NCI-H1417 (cell line): ENCODE measurements around the gene BICDL2.

Source experiments
- DNase-seq, 3 experiments: peaks; one replicate each; lab custom pipeline; 2025; lab: John Stamatoyannopoulos, UW

The BICDL2 gene

GRCh38 chr16:3009568-3010390 lies 27.0 kb downstream of the BICDL2 start:
- peak in 2 of 3 experiments; percentile 15 to 24 for DNase-seq

DNA sequence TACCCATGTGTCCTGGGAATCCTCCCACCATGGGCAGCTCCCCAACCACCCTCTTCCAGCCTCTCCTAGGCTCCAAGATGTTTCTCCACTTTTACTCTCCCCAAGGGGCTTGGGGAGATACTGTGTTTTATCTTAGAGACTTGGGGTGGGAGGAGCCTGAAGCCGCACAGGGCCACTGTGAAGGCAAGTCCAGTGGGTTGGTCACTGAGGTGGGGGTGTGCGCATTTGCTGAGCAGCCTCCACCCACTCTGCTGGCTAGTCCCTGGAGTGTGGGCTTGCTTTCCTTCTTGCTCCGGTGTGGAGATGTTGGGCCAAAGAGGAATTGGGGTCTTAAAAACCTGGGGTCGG lies 28.1 kb downstream of the BICDL2 start:
- no peak for DNase-seq

- DNase-seq: no peak
Observed at GRCh38 chr16:3007957-3008689, 28.6 kb downstream of the BICDL2 start.

DNA sequence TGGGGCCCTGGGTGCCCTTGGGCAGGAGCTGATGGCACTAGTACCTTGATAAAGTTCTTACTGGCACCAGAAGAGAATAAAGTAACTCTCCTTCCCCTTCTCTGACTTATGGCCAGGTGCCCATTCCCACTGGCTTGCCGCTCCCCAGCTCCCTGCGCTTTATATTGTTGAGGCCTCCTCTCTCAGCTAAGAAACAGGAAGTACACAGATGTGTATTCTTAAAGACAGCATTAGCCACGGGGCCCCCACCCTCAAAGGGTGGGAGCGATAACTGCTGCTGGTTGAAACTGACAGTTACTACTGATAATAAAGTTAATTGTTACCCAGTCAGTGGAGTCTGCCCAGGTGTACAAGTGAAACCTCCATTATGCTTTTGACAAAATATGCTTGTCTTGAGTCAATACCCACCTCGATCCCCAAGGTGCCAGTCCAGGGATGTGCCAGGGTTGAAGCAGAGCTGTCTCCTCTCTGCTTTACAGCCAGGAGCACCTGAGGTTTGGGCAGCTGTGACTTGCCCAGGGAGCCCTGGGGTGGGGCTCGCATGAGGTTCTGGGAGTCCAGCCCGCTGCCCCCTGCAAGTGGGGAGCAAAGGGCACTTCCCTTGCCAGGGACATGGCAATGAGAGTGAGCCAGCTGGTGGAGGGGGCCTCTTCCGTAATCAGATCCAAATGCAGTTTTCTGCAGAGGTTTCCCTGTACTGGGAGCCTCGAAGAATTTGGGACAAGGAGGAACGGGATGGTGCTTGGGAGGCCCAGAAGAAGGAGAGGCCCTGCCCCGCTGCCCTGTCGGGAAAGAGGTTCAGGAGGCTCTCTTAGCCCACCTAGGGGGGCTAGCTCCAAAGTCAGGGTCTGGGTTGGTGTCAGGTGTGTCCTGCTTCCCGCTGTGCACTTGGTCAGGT lies 29.4 kb downstream of the BICDL2 start:
- no peak for DNase-seq

DNA sequence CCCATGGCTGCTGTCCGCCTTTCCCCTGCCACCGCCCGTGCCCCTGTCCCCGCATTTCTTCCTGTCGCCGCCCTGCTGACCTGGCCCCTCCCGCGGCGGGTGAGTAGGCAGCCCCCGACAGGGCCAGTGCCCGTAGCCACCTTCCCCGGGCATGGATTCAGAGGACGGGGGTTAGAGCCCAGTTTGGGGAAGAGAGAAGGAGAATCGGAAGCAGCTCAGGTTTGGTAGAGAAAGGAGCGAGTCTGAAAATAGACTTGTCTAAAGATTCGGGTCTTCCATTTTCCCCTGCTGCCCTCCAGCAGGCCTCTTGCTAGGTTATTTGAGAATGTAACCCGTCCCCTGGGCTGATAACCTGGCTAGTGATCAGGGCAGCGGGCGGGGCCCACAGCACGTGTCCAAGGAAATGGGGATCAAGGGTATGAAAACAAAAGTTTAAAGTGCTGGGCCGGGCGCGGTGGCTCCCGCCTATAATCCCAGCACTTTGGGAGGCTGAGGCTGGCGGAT lies 31.9 kb downstream of the BICDL2 start:
- DNase-seq: peak; percentile 50 to 70 (median 59)

GRCh38 chr16:3004319-3004718 lies 32.4 kb downstream of the BICDL2 start:
- DNase-seq: peak; percentile 43 to 52 (median 45)

DNA sequence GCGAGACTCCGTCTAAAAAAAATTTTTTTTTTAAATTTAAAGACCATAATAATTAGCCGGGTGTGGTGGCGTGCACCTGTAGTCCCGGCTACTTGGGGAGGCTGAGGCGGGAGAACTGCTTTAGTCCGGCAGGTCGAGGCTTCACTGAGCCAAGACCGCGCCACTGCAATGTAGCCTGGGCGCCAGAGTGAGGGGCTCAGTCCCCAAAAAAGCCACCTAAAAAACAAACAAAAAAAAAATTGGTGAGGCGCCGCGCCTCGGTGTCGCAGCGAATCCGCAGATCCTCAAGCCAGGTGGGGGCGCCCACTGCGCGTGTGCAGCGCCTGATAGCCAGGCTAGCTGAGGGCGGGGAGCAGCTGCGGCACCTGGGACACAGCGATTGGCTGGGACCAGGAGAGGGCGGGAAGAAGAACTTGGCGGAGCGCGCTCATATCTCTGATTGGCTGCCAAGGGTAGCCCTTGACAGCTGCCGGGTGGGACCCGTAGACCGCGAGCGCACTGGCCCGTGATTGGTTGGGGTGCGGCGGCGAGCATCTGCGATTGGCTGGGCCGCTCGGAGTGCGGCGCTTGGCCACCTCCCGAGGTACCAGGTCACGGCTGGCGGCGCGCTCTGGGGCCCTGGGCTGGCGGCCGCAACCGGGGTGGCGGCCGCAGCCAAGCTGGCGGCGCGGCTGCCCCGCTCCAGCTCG lies 33.0 kb downstream of the BICDL2 start:
- DNase-seq: peak; percentile 99 to 100 (median 99)

GRCh38 chr16:3001316-3001715 lies 35.4 kb downstream of the BICDL2 start:
- DNase-seq: no peak

GRCh38 chr16:3000540-3000939 lies 36.2 kb downstream of the BICDL2 start:
- no peak for DNase-seq

- DNase-seq: no peak
Observed at GRCh38 chr16:2999929-3000328, 36.8 kb downstream of the BICDL2 start.

GRCh38 chr16:2996298-2996697 lies 40.4 kb downstream of the BICDL2 start:
- no peak for DNase-seq

DNA sequence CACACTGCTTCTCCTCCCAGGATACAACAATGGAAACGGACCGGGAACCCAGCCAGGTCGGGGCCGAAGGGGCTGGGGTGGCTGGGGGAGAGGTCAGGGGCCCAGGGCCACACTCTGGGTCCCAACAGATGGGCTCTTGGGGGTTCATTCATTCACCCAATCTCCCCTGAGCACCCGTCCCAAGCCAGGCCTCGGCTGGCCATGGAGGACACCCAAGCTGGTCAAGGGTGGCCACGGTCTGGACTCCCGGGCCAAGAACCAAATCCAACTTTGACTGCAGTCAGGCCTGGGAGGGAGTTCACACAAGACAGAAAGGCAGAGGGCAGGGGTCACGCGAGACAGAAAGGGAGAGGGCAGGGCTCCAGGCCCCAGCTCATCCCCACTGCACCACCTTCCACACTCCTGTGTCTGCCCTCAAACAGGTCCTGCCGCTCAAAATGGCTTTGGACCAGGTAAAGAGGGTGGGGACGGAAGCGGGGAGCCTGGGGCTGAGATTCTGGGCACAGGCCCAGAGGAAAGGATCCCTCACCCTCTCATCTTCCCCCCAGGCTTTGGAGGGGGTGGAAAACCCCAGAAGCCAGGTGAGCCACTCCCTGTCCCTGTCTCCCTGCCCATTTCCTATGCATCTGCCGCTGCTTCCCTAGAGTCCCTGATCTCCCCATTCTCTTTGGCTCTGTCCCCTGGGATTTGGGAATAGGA lies 44.2 kb downstream of the BICDL2 start:
- DNase-seq: no peak

- DNase-seq: no peak
Observed at GRCh38 chr16:2991566-2992261, 45.0 kb downstream of the BICDL2 start.

DNA sequence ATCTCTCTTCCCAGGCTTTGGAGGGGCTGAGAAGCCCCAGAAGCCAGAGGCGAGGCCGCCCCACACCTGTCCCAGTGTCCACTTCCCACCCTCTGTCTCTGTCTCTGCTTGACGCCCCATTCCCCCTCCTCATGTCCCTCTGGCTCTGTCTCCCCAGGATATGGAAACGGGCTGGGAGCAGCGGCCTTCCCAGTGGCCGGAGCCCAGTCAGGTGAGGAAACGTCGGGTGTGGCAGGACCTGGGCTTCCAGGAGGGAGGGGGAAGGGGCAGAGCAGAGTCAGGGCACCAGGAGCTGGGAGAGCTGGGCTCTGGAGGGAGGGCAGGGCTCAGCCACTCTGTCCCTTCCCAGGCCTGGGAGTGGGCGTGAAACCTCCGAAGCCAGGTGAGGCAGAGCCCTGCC lies 45.9 kb downstream of the BICDL2 start:
- DNase-seq: no peak

DNA sequence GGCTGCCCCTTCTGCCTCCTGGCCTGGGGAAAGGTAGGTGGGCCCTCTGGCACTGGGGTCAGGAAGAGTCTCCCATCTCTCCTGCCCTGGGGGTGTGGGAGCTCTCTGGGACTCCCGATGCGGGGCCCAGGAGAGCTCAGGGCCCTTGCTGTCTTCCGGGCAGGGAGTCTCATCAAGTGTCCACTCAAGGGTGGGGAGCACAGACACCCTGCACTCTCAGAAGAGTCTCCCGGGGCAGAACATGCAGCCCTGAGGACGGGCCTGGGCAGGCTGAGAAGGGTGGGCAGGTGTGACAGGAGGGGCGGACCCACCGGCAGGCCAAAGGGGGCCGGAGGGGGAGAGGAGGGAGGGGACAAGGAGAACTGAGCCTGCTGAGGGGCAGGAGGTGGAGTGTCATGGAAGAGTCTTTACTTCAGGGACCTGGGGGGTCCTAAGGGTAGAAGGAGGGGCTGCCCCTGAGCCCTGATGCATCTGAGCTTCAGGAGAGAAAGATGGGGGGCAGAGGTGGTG lies 48.1 kb downstream of the BICDL2 start:
- no peak for DNase-seq

DNA sequence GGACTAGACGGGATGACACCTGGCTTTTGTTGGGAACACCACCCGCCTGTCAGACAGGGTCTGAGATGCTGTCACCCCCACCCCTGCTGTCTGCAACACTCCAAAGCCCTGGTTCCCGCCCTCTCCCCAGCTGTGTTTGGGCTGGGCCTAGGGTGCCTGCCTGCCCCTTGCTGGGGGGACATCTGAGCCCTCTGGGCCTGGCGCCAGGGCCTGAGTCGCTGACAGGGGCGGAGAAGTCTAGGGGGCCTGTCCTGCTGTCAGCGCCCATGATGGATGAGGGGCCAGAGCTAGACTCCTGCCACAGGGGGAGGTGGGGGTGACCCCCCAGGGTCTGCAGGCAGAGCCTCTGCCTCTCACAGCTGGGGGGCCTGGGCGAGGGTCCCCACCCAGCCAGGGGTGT lies 48.9 kb downstream of the BICDL2 start:
- peak in 2 of 3 experiments; percentile 49 to 71 for DNase-seq

GRCh38 chr16:2987286-2987685 lies 49.5 kb downstream of the BICDL2 start:
- no peak for DNase-seq

DNA sequence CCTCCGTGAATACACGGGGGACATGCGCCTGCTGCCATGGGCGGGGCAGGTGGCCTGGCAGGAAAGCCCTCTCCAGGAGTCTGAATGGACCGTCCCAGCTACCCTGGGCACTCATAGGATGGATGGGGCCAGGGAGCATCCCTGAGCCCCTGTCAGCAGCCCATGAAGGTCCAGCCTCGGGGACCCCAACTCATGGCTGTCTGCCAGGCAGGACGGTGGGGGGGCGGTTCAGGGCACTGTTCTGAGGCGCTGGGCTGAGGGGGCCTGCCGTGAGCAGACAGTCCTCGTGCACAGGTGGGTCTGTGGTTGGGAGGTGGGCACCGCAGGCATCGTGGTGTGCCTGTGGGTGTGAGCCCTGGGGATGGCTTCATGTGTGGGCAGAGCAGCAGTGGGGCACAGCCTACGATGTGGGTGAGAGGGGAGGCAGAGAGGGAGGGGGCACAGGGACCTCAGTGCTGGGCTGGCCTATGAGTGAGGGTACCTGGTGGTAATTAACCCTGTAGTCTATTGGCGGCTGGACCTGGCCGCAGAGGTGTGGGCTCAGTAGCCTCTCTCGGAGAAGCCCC lies 50.0 kb downstream of the BICDL2 start:
- no peak for DNase-seq

DNA sequence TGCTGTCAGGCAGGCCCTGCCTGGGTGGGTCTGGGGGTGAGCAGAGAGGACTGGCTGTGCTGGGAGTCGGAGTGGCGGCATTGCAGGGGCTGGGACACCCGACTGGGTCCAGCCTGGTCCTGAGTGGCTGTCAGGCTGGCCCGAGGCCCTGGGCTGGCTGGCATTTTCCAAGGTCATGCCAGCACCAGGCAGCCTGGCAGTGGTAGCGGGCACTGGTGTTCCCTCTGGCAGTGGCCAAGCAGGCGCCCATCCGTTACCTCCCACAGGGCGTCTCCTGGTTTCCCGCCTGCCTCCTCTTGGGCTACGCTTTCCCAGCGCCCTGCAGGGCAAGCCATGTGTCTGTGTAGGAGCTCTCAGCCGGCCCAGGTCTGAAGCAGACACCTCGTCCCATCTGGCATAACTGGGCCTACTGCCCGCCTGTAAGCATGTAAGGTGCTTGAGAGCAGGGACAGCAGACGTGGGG lies 50.8 kb downstream of the BICDL2 start:
- peak in 1 of 3 experiments; percentile 13 for DNase-seq

- no peak for DNase-seq
Observed at GRCh38 chr16:2985462-2985861, 51.3 kb downstream of the BICDL2 start.
